Fibroblast of lung (primary cell): ENCODE measurements around the gene PIK3CB. TPM values are rescaled to one million over a fixed set of nuclear protein-coding genes. Genes with fewer than 3 reads are reported as not detected.

ENCODE experiments used
- DNase-seq, 2 donors: peaks; one replicate each; pipeline versions ENCODE4 v3.0.0 to v3.0.0-alpha.2; 2010; ENCODE audit warnings: low read depth in 2 of 2
- H2AFZ ChIP-seq: 2 replicates; pipeline ENCODE4 v1.5.1; 2012; ENCODE audit warnings: low read length, control low read depth, inconsistent platforms
- H3K27ac ChIP-seq: 2 replicates; pipeline ENCODE4 v1.5.1; 2011; ENCODE audit warnings: low read length, control low read depth; ENCODE audit not compliant: insufficient read depth
- H3K27me3 ChIP-seq: 2 replicates; pipeline ENCODE4 v1.5.1; 2011; ENCODE audit warnings: mild to moderate bottlenecking, low read length; ENCODE audit not compliant: control insufficient read depth, insufficient read depth
- H3K36me3 ChIP-seq: 2 replicates; pipeline ENCODE4 v1.5.1; 2011; ENCODE audit warnings: low read length; ENCODE audit not compliant: control insufficient read depth, insufficient read depth
- H3K4me1 ChIP-seq: 2 replicates; pipeline ENCODE4 v1.5.1; 2011; ENCODE audit warnings: low read length; ENCODE audit not compliant: control insufficient read depth, insufficient read depth; ENCODE audit errors: extremely low read depth
- H3K4me2 ChIP-seq: 2 replicates; pipeline ENCODE4 v1.5.1; 2011; ENCODE audit warnings: low read length, control low read depth; ENCODE audit not compliant: insufficient read depth; ENCODE audit errors: extremely low read depth
- H3K4me3 ChIP-seq, 4 experiments: fragments of 200-600 bp in 1 of 4; sonication (generic) in 1 of 4; replicated peaks in 1 of 4; 2 replicates each; pipeline ENCODE4 v1.5.1; 2011 to 2016; ENCODE audit warnings: low read length in 4 of 4, low read depth in 3 of 4, mild to moderate bottlenecking in 3 of 4, control low read depth in 2 of 4, inconsistent platforms in 1 of 4, mixed read lengths in 1 of 4; ENCODE audit not compliant: insufficient read depth in 1 of 4; ENCODE audit errors: control extremely low read depth in 1 of 4
- H3K79me2 ChIP-seq: 2 replicates; pipeline ENCODE4 v1.5.1; 2012; ENCODE audit warnings: mild to moderate bottlenecking, low read length, inconsistent platforms; ENCODE audit not compliant: control insufficient read depth, insufficient read depth
- H3K9ac ChIP-seq: 2 replicates; pipeline ENCODE4 v1.5.1; 2011; ENCODE audit warnings: mild to moderate bottlenecking, low read length, control low read depth; ENCODE audit not compliant: insufficient read depth
- H3K9me3 ChIP-seq: 2 replicates; pipeline ENCODE4 v1.5.1; 2012; ENCODE audit warnings: low read depth, low read length; ENCODE audit not compliant: control insufficient read depth, insufficient read depth
- H4K20me1 ChIP-seq: 2 replicates; pipeline ENCODE4 v1.5.1; 2011; ENCODE audit warnings: low read length; ENCODE audit not compliant: control insufficient read depth, insufficient read depth; ENCODE audit errors: extremely low read depth
- CTCF ChIP-seq, 2 donors: IDR thresholded peaks in 1 of 2; conservative IDR thresholded peaks in 1 of 2; 1 replicate in 1 of 2; 2 replicates in 1 of 2; pipeline ENCODE4 v1.5.1; 2011 to 2012; ENCODE audit warnings: low read length in 2 of 2, control low read depth in 1 of 2, inconsistent platforms in 1 of 2, low read depth in 1 of 2, mild to moderate bottlenecking in 1 of 2
- EZH2 ChIP-seq: IDR thresholded peaks from 2 replicates; pipeline ENCODE4 v1.5.1; 2012; ENCODE audit warnings: low read length, control low read depth, mild to moderate bottlenecking; ENCODE audit errors: missing control alignments
- polyA plus RNA-seq, 2 donors: library from polyadenylated mRNA; depleted of rRNA in 1 of 2; stranded (reverse) in 1 of 2; unstranded in 1 of 2; fragments of >200 nt; gene quantifications; 2 replicates each; pipeline ENCODE4 v1.2.1, GENCODE V29; 2011 to 2012; ENCODE audit warnings: missing spikeins in 1 of 2
- total RNA-seq: library from RNA; depleted of rRNA; stranded (reverse); fragments of >200 nt; gene quantifications from 2 replicates; pipeline ENCODE4 v1.2.1, GENCODE V29; 2014

PIK3CB gene
- total and polyA plus RNA-seq, 2 donors (not counting 1 experiment from before 2014, with no cell fraction given): 12.4 to 17.0 TPM

DNA sequence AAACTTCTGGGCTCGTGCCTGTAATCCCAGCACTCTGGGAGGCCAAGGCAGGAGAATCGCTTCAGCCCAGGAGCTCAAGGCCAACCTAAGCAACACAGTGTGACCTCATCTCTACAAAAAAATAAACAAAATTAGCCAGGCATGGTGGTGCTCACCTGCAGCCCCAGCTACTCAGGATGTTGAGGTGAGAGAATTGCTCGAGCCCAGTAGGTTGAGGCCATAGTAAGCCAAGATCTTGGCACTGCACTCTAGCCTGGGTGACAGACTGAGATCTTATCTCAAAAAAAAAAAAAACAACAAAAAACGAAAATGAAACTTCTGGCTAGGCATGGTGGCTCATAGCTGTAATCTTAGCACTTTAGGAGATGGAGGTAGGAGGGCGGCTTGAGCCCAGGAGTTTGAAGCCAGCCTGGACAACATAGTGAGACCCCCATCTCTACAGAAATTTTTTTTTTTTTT lies 53.7 kb downstream of the PIK3CB start:
- Histone ChIP-seq H3K27me3 (no peaks in the 10 kb centered on the region), H2AFZ (no peak overlapping the region), H3K9me3 (no peaks in the 10 kb centered on the region), H3K4me1 (peaks cover 4% of the 10 kb centered on the region), H3K36me3 (no peaks in the 10 kb centered on the region), H3K27ac (no peak overlapping the region), H4K20me1 (no peaks in the 10 kb centered on the region), H3K79me2 (peaks cover 11% of the 10 kb centered on the region), H3K9ac (no peak overlapping the region), H3K4me2 (no peak overlapping the region), H3K4me3 (no peak overlapping the region)
- no peak for DNase-seq
- TF ChIP-seq EZH2 (no peak), CTCF (conservative IDR thresholded peaks at IDR 0.05 in 1 of 2, IDR thresholded peaks at IDR 0.05 in 1 of 2; ENCODE audit: low read depth in 1 of 2, low read length in 2 of 2) (no peak)

- Histone ChIP-seq H3K79me2 (peaks cover 11% of the 10 kb centered on the region), H3K9me3 (no peaks in the 10 kb centered on the region), H3K36me3 (no peaks in the 10 kb centered on the region), H3K9ac (no peak overlapping the region), H2AFZ (no peak overlapping the region), H3K4me3 (no peak overlapping the region), H3K4me2 (no peak overlapping the region), H3K27me3 (no peaks in the 10 kb centered on the region), H3K4me1 (peaks cover 22% of the 10 kb centered on the region), H3K27ac (no peak overlapping the region), H4K20me1 (no peaks in the 10 kb centered on the region)
- DNase-seq: no peak
- TF ChIP-seq CTCF (conservative IDR thresholded peaks at IDR 0.05 in 1 of 2, IDR thresholded peaks at IDR 0.05 in 1 of 2; ENCODE audit: low read depth in 1 of 2, low read length in 2 of 2): no peak
- TF ChIP-seq EZH2: no peak
Observed at GRCh38 chr3:138778643-138779042, 56.1 kb downstream of the PIK3CB start.

- peaks cover 22% of the 10 kb centered on the region for H3K4me1 ChIP-seq
- H3K9ac ChIP-seq: no peak overlapping the region
- H3K9me3 ChIP-seq: no peaks in the 10 kb centered on the region
- no peak overlapping the region for H2AFZ ChIP-seq
- no peak overlapping the region for H3K4me2 ChIP-seq
- no peak for DNase-seq
- no peak overlapping the region for H3K27ac ChIP-seq
- no peak overlapping the region for H3K4me3 ChIP-seq
- peaks cover 11% of the 10 kb centered on the region for H3K79me2 ChIP-seq
- no peaks in the 10 kb centered on the region for H3K36me3 ChIP-seq
- H4K20me1 ChIP-seq: no peaks in the 10 kb centered on the region
- TF ChIP-seq EZH2 (no peak), CTCF (conservative IDR thresholded peaks at IDR 0.05 in 1 of 2, IDR thresholded peaks at IDR 0.05 in 1 of 2; ENCODE audit: low read depth in 1 of 2, low read length in 2 of 2) (no peak)
- H3K27me3 ChIP-seq: no peaks in the 10 kb centered on the region
Observed at GRCh38 chr3:138776961-138777360, 57.8 kb downstream of the PIK3CB start.
